ENCODE measurements around the gene LTBP3.
A peak's percentile ranks its signal among the peaks of the same experiment; 100 is the strongest.
"Not testable (repeated sequence)": the region's sequence is repeated elsewhere in the genome, so short reads cannot be mapped to it uniquely, and the experiment has no call there.

Gene LTBP3

DNA sequence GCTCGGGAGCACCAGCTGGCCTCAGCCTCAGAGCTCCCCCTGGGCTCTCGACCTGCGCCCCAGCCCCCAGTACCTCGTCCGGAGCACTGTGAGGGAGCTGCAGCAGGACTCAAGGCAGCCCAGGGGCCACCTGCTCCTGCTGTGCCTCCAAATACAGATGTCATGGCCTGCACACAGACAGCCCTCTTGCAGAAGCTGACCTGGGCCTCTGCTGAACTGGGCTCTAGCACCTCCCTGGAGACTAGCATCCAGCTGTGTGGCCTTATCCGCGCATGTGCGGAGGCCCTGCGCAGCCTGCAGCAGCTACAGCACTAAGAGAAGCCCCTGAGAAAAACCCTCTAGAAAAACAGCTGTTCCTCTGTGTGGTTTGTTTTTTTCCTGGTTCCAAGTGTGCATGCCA lies 13.3 kb upstream of the LTBP3 start:
- DNase-seq (ENCODE audit: low read depth) = no peak

DNA sequence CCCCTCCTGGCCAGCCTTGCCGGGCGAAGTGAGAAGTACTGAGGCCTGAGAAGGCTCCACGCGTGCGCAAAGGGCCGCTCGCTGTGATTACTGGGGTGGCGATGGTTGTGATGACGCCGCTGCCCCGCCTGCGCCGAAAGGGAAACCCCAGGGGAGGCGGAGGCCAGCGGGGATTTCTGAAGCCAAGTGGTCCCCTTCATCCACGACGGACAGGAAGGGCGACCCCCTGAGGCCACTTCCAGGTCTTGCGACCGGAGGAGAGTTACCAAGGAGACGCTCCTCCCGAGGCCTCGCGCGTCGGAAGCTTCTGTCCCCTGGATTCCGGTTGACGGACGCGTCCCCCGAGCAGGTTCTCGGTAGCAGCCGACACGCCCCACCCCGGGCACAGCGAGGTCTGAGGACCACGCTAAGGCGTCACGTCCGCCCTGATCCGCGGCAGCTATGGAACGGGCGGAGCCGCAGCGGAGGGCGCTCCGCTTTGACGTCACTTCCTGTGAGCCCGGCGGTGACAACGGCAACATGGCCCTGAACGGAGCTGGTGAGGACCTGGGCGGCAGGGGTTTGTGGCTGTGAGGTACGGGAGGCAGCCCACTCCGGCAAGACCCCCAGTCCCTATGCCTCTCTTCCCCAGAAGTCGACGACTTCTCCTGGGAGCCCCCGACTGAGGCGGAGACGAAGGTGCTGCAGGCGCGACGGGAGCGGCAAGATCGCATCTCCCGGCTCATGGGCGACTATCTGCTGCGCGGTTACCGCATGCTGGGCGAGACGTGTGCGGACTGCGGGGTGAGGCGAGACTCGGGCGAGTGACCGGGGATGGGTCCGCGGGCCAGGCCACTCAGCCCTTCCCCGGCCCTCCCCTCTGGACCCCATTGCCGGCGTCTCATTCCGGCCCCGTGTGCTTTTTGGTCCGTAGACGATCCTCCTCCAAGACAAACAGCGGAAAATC lies 12.1 kb upstream of the LTBP3 start, which contains the start of gene ZNRD2:
Gene ZNRD2, plus strand, starts transcription at position 505 of the 946 bp plus-strand sequence. Its CDS starts 15 bp downstream, at position 520.
- DNase-seq (ENCODE audit: low read depth) = peak; percentile 97

DNA sequence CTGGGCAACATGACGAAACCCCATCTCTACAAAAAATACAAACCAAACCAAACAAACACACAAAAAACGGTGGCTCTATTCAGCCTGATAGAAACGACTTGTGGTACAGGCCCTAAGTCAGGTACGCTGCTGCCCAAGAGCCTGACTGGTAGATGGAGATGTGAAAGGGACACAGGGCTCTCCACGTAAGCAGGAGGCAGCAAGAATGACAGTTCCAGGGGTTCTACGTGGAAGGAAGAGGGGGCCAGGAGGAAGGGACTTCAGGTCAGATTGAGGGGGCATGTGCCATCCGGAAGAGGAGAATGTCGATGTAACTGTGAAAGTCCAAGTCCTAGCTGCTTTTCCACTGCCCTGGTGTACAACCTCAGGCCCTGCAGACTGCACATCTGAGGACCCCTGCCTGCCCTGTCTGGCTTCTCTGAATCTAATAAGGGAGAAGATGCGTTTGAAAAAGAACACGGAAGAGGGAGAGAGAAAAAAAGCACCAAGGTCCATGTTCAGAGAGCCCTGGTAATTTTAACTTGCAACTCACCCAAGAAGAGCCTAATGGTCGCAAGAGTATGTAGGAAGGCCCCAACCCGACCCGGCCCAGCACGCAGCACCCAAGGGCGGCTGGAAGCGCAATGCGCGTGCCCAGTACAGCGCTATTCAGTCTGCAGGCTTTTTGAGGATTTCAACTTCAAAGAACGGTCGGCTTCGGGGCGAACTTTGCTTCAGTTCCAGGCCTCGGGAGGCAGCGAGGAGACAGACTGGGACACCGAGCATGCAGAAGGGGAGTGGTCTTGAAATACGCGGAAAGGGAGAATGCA lies 11.2 kb upstream of the LTBP3 start:
- DNase-seq (ENCODE audit: low read depth) = no peak

DNA sequence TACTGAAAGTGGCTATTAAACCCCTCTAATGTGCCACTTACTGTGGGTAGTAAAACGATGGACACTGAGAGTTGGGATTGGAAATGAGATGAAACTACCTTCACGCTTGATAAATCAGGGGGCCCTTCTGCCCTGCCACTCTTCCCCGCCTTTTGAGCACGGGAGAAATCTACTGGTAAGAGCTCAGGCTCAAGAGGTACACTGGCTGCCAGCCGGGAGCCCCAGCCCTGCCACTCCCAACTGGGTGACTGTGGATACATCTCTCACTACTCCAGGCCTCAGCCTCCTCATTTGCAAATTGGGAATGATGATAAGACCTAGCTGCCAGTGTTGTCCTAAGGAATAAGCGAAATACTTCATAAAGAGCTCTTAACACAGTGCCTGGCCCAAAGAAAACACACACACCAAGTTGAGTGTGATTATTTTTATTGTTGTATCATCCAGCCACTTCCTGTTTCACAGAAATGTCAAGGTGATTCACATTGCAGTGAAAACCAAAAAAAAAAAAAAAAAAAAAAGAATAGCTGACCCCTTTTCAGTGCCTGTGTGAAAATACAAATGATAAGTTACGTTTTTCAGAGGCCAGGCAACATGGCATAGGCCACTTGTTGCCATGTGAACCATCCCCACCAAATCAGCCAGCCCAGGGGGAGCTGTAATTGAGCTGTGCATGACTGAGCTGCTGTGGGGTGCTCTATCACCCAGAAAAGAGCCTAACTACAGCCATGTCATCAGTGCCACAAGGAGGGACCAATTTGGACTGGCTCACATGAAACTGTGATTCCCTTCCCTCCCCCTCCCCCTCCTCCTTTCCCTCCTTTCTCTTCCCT lies 7.7 kb upstream of the LTBP3 start:
- no peak for DNase-seq (ENCODE audit: low read depth)

DNA sequence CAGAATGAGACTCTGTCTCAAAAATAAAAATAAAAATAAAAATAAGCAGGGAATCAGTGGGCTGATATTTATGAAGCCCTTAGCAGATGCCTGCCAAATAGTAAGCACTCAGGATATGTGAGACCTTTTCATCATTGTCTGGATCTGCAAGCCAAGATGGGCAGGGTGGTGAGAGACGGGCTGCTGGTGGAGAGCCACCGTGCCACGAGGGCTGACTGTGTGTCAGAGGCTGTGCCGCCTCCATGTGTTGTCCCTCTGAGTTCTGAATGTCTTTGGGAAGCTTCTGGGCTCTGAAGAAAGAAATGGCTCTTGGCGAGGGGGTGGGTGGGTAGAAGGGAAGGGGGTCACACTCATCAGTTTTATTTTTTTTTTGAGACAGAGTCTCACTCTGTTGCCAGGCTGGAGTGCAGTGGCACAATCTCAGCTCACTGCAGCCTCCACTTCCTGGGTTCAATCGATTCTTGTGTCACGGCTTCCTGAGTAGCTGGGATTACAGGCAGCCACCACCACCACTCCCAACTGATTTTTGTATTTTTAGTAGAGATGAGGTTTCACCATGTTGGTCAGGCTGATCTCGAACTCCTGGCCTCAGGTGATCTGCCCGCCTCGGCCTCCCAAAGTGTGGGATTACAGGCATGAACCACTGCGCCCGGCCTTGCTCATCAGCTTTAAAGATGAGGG lies 6.9 kb upstream of the LTBP3 start:
- DNase-seq (ENCODE audit: low read depth) = not testable (repeated sequence)

DNA sequence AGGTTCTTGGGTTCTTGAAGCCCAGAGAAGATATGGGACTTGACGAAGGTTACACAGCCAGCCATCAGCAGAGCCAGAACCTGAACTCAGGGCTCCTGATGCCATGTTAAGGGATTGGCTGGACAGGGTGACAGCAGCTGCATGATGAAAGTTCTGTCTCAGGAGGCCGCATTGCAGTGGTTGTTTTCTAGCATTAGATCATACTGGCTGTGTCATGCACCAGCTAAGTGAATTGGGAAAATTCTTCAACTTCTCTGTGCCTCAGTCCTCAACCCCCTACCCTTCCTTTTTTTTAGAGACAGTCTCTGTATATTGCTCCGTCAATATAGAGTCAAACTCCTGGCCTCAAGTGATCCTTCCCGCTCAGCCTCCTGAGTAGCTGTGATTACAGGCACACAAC lies 5.4 kb upstream of the LTBP3 start:
- no peak for DNase-seq (ENCODE audit: low read depth)

DNA sequence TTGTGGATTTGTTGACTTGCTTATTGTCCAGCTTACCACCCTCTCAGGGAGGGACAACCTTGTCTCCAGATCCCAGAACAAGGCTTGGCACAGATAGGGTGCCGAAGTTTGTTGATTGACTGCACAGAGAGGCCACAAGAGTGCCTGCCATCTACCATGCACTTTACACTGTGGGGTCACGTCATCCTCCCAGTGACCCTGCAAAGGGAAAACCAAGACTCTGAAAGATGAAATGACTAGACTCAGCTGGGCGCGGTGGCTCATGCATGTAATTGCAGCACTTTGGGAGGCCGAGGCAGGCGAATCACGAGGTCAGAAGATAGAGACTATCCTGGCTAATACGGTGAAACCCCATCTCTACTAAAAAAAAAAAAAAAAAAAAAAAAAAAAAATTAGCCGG lies 4.6 kb upstream of the LTBP3 start:
- DNase-seq (ENCODE audit: low read depth) = no peak

DNA sequence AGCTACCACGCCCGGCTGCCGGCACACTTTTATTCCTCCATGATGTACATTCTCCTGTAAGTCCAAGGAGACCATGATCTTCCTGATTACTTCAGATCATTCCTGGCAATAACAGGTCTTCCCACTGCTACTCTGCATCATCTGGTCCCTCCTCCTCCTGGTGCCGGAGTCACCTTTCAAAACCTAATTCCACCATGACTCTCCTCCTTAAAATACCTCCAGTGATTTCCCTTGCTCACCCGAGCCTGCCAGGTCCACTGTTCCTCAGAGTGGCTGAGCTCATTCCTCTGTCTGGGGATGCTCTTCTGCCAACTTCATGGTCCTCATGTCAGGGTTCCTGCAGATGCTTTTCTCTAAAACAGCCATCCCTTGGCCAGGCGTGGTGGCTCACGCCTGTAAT lies 3.9 kb upstream of the LTBP3 start:
- no peak for DNase-seq (ENCODE audit: low read depth)

DNA sequence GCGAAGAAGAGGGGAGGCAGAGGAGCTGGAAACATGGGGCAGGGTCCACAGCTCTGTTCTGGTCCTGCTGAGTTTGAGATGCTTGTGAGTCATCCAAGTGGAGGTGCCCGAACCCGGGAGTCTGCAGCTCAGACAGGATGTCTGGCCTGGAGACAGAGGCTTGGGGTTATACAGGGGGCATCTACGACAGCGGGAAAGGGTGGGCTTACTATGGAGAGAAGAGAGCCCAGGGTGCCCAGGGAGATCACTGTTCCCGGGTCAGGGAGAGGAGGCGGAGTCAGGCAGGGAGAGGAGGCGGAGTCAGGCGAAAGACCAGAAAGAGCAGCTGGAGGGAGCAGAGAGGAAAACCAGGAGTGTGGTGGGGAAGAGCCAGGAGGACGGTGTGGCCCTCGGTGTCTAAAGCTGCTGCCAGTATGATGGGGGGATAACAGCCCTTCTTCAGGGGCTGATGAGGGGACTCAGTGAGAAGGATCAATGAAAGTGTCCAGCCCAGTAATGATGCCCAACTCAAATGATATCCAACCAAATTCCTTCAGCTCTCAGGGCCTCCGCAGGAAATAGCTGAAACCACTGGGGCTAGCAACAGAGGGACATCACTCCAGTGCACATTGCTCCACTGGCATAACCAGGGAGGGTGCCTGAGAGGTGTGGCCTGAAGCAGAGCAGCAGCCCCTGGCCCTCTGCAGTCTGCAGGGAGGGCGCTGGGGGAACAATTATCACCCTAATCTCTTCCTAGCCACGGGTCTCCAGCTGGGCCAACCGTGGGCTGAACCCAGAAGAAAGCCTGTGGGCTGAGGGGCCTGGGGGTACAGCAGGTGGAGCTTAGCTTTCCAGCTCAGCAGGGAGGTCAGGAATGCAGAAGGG lies 2.6 kb upstream of the LTBP3 start:
- no peak for DNase-seq (ENCODE audit: low read depth)

DNA sequence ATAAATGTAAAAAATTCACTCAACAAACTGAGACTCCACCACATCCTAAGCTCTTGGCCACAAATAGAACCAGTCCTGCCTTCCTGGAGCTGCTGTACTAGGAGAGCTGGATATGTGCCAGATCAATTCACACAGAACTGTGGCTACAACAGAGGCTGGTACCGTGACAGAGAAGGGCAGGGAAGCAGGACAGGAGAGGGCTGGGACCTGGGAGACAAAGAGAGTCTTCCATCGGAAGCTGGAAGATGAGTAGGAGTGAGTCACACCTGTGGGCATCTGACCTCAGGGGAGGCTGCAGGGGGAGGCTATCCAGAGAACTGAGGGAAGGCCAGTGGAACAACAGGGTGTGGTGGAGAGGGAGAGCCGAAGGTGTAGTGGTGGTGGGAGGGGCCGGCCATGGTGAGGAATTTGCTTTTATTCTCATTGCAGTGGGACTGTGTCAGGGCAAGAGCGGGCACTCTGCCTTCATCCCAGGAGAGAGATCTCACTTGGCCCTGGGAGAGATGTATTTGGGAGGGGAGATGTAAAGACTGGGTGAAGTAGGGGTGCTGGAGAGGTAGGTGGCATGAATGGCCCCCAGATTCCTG lies 1.9 kb upstream of the LTBP3 start:
- no peak for DNase-seq (ENCODE audit: low read depth)

DNA sequence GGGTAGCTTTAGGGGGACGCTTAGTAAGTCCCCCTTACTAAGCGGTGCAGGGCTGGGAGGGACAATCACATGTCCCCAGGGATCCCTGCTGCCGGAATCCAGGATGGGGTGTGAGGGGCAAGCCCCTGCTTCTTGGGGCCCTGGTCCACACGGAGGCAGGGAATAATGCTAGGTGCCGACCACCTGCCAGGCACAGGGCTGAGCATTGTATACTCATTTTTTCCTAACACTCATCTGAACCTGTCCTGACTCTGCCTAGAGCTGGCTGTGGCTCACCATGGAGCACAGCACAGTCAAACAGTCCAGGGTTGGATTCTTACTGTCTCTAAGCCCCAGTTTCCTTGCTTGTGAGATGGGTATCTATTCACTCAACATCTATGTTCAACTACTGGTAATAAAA lies 1.4 kb upstream of the LTBP3 start:
- no peak for DNase-seq (ENCODE audit: low read depth)

DNA sequence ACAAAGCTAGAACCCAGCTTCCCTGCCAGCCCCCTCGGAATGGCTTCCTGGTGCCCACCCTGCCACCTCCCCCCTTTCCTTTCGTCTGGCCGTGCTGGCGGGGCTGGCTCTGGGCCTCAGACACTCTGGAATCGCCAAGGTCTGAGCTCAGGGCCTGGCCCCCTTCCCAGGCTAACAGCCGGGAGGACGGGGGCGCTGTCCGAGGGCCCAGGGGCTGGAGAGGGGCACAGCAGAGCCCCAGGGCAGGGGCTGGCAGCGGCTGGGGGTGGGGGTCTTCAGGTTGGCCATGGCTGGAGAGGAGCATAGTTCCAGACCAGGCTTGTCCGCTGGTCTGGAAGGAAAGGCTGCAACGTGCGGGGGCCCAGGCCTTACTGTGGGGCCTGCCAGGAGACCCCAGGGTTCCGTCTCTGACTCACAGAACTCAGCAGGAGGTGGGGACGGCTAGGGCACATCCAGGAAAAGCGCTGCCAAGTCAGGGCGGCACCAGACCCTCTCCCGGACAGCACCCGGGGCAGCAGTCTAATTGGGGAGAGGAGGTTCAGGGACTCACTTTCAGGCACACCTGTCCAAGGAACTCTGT lies 861 bp upstream of the LTBP3 start:
- no peak for DNase-seq (ENCODE audit: low read depth)

DNA sequence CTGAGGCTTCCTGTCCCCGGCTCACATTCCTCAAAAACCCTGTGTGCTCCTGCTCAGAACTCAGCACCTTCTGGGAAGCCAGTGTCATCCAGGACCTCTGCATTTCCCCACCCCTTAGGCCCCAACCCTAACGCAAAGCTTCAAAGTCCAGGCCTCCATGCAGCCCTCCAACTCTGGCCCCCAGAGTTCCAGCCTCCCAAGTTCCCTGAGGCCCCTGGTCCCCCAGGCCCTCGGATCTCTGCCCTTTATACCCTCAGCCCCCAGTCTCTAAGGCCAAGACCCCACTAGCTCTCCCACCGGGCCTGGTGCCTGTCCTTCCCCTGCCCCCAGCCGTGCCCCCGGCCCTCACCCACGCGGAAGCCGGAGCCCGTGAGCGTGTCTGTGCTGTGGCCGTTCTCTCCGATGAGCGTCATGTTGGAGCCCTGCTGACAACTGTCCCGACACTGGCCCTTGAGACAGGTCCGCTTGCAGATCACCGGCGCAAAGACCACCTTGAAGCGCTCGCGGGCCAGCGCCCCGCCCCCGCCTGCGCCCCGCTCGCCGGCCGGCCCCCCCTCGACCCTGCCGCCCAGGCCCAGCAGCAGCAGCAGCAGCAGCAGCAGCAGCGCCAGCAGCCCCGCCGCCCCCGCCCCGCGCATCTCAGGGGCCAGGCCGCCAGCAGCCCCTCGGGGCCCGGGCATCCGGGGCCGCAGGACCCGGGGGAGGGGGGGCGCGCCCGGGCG lies 718 bp downstream of the LTBP3 start:
- no peak for DNase-seq (ENCODE audit: low read depth)

DNA sequence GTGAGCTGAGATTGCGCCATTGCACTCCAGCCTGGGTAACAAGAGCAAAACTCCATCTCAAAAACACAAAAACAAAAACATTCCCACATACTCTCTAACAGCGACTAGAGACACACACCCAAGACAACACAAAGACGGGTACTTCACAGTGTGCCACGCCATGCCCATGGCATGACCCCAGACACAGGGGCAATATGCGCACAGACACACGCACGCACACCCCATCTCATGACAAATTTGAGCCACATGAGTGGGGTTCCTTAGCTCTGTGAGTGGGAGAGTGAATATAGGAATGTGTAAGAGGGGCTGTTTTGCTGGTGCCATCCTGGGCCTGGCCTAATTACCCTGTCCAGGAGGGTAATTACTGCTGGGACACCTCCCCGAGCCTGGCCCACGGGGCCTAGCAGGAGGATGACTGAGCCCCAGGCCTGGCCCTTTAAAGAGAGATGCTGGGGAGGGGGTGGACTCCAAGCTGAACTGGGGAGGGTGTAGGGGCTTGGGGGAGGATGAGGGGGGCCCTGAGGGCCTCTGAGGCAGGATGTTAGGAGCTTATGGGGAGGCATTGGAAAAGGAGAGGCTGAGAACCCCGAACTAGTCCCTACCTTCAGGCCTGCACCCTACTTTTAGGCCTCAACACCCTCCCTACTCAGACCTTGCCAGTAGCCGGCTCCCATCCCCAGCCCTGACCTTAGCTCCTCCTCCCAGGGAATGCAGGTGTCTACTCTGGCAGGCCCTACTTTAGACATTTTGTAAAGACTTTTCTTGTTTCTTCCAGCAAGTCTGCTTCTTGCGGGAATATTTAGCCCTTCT lies 1.5 kb downstream of the LTBP3 start:
- DNase-seq (ENCODE audit: low read depth) = no peak

DNA sequence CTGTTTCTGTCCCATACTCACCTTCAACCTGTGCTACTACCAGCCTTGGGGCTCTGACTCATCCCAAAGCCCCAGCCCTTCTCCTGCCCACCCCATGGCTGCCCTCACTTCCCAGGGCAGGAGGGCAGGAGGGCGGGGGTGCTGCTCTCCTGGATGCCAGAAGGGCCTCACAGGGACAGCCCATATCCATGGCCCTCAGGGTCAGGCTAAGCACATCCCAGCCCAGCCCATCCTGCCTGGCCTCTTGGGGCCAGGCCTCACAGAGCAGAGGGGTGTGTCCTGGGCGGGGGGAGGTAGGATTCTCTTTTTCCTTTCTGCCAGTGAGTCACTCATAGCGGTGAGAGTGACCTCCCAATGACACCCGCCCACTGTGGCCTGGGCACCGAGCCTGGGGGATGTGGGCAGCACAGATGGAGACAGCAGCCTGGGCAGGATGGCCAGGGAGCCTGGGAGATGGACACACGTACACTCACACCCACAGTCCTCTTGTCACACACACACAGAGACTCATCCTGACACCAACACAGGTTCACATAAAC lies 2.4 kb downstream of the LTBP3 start:
- no peak for DNase-seq (ENCODE audit: low read depth)

DNA sequence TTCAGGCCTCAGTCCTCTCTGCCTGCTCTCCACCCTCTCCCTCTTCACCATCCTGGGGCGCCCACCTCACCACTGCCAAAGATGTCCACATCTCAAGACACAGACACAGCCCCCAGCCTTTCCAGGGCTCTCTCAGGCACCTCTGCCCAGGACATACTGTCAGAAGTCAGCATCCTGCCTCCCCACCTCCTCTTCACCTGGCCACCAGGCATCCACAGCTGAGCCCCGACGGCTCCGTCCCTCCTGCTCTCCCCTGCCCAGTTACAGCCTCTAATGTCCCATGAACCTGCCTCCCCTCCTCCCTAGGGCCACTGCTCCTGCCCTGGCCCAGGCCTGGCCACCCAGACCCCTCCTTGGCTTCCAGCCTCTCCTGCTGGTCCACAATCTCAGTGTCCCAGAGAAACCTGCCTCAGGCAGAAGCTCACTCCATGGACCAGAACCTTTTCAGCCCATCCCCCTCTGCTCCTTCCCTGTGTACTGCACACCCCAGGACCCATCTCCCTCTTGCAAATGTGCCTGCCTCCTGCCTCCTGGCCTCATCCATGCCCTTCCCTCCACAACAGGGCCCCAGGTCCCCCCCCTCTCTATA lies 3.2 kb downstream of the LTBP3 start:
- DNase-seq (ENCODE audit: low read depth) = no peak

DNA sequence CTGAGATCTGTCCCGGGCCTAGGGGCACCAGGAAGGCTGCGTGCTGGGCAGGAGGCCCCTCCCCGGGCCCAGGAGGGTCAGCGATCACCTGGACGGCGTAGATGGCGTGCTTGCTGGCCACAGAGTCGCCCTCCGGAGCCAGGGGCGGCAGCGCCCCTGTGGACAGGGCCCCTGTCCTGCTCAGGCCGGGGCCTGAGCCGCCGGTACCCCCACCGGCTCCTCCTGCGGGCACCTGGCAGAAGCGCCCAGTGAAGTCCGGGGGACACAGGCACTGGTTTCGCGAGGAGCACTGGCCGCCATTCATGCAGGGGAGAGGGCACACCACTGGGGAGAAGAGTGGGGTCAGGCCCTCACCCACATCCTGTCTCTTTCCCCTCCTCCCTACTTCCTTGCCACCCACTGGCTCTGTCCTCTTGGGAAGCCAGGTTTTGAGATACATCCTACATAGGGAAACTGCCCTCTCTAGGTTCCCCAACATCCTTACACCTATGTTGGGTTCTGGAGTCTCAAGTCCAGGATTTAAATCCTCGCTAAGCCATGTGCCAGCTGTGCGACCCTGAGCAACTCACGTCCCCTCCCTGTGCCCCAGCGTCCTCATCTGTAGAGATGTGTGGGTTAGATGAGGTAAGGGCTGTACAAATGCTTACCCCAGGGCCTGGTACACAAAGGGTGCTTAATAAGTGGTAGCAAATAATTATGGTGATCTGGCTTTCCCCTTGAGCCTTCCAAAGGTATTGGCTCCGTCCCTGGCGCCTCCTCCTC lies 3.9 kb downstream of the LTBP3 start:
- DNase-seq (ENCODE audit: low read depth) = no peak

Measured in activated T-helper 9 cell treated with anti-CD3 and anti-CD28 coated beads, Interleukin-2, amount 50 U/mL, for 16 hours (primary cell).